IPS-20b (cell line): ENCODE measurements around the gene ADORA1.

Source experiments
- H3K27ac ChIP-seq: one replicate; pipeline ENCODE4 v1.5.1; 2013; ENCODE audit warnings: low read length
- H3K27me3 ChIP-seq: 2 replicates; pipeline ENCODE4 v1.6.1; 2013; ENCODE audit warnings: mild to moderate bottlenecking, low read length, inconsistent platforms; ENCODE audit not compliant: insufficient read depth
- H3K36me3 ChIP-seq: 2 replicates; pipeline ENCODE4 v1.6.1; 2013; ENCODE audit warnings: low read depth, mild to moderate bottlenecking, inconsistent platforms, low read length, moderate library complexity; ENCODE audit not compliant: insufficient read depth
- H3K4me1 ChIP-seq: 2 replicates; pipeline ENCODE4 v1.6.1; 2013; ENCODE audit warnings: mild to moderate bottlenecking, control low read depth, inconsistent platforms, low read length, moderate library complexity; ENCODE audit not compliant: insufficient read depth
- H3K4me3 ChIP-seq: 2 replicates; pipeline ENCODE4 v1.5.1; 2013; ENCODE audit warnings: mild to moderate bottlenecking, low read length, inconsistent platforms
- H3K9ac ChIP-seq: 2 replicates; pipeline ENCODE4 v1.6.1; 2013; ENCODE audit warnings: low read depth, mild to moderate bottlenecking, inconsistent platforms, low read length, moderate library complexity
- H3K9me3 ChIP-seq: 2 replicates; pipeline ENCODE4 v1.6.1; 2013; ENCODE audit warnings: mild to moderate bottlenecking, low read depth, low read length, inconsistent platforms; ENCODE audit not compliant: insufficient read depth

ADORA1 gene

GRCh38 chr1:203158960-203159665 lies 31.6 kb downstream of the ADORA1 start:
- no peak overlapping the region for H3K4me3 ChIP-seq
- H3K9me3 ChIP-seq = peaks cover 5% of the 10 kb centered on the region; the same call in 1 of the 2 replicates
- no peak overlapping the region for H3K27ac ChIP-seq
- H3K36me3 ChIP-seq = no peaks in the 10 kb centered on the region
- H3K27me3 ChIP-seq = no peaks in the 10 kb centered on the region
- H3K9ac ChIP-seq = no peak overlapping the region
- H3K4me1 ChIP-seq = peaks cover 4% of the 10 kb centered on the region

- Histone ChIP-seq H3K4me3 (no peak overlapping the region), H3K27ac (no peak overlapping the region), H3K4me1 (no peaks in the 10 kb centered on the region), H3K36me3 (no peaks in the 10 kb centered on the region), H3K27me3 (no peaks in the 10 kb centered on the region), H3K9ac (no peak overlapping the region), H3K9me3 (peaks cover 5% of the 10 kb centered on the region; the same call in 1 of the 2 replicates)
Measured at GRCh38 chr1:203159844-203160243, 32.3 kb downstream of the ADORA1 start.

DNA sequence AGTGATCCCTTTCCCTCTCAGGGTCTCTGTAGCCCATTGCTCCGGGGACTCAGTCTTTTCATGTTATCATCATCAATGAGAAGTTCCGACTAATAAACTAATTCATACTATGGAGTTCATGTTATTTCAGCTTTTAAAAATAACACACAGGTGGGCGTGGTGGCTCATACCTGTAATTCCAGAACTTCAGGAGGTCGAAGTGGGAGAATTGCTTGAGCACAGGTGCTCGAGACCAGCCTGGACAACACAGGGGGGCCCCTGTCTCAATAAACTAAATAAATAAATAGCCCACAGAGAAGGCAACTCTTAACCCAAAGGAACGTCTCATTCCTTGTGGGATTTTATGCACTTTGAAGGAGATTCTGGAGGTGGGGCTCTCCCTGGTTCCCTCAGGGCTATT lies 33.6 kb downstream of the ADORA1 start:
- Histone ChIP-seq H3K9me3 (peaks cover 5% of the 10 kb centered on the region; the same call in 1 of the 2 replicates), H3K27ac (no peak overlapping the region), H3K36me3 (no peaks in the 10 kb centered on the region), H3K4me3 (no peak overlapping the region), H3K4me1 (no peaks in the 10 kb centered on the region), H3K27me3 (no peaks in the 10 kb centered on the region), H3K9ac (no peak overlapping the region)

DNA sequence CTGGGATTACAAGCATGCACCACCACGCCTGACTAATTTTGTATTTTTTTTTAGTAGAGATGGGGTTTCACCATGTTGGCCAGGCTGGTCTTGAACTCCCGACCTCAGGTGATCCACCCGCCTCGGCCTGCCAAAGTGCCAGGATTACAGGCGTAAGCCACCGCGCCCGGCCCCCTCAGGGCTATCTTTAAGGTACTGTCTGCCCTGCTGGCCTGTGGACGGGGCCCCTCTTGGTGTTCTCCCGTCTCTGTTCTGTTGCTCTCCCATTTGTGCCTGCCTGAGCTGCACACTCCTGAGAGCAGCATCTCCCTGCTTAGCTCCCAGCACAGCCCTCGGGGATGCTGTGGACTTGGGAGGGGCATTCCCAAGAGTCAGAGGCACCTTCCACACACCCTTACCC lies 34.2 kb downstream of the ADORA1 start:
- no peak overlapping the region for H3K27ac ChIP-seq
- H3K36me3 ChIP-seq = no peaks in the 10 kb centered on the region

DNA sequence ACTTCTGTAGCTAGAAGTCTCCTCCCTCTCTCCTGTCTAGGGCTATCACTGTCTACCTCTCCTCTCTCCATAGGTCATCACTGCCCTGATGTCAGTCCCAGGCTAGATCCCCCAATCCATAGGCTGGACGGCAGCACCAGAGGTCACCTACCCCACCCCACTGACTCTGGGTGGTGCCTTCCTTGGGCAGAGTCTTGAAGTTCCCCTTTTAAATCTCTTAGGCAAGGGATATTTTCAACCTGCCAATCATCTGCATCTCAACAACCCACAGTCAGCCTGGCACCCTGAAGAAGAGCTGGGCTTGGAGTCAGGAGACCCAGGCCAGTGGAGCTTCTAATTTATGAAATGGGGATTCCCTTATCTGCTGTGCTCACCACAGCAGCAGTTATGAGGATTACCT lies 34.9 kb downstream of the ADORA1 start:
- Histone ChIP-seq H3K36me3 (no peaks in the 10 kb centered on the region), H3K27ac (no peak overlapping the region), H3K4me3 (no peak overlapping the region), H3K9me3 (peaks cover 5% of the 10 kb centered on the region; the same call in 1 of the 2 replicates), H3K9ac (no peak overlapping the region), H3K27me3 (no peaks in the 10 kb centered on the region), H3K4me1 (no peaks in the 10 kb centered on the region)

More for the DNA sequence above, 34.2 kb downstream of the ADORA1 start:
- Histone ChIP-seq H3K9me3 (peaks cover 5% of the 10 kb centered on the region; the same call in 1 of the 2 replicates), H3K9ac (no peak overlapping the region), H3K4me3 (no peak overlapping the region), H3K27me3 (no peaks in the 10 kb centered on the region), H3K4me1 (no peaks in the 10 kb centered on the region)

GRCh38 chr1:203163891-203164635 lies 36.5 kb downstream of the ADORA1 start:
- no peaks in the 10 kb centered on the region for H3K4me1 ChIP-seq
- H3K27ac ChIP-seq = no peak overlapping the region
- H3K4me3 ChIP-seq = no peak overlapping the region
- no peak overlapping the region for H3K9ac ChIP-seq
- H3K36me3 ChIP-seq = no peaks in the 10 kb centered on the region
- no peaks in the 10 kb centered on the region for H3K9me3 ChIP-seq
- H3K27me3 ChIP-seq = no peaks in the 10 kb centered on the region

- no peaks in the 10 kb centered on the region for H3K36me3 ChIP-seq
- H3K4me3 ChIP-seq = no peak overlapping the region
- no peaks in the 10 kb centered on the region for H3K4me1 ChIP-seq
- no peaks in the 10 kb centered on the region for H3K9me3 ChIP-seq
- no peak overlapping the region for H3K9ac ChIP-seq
- no peaks in the 10 kb centered on the region for H3K27me3 ChIP-seq
- H3K27ac ChIP-seq = no peak overlapping the region
Measured at GRCh38 chr1:203165101-203165799, 37.7 kb downstream of the ADORA1 start.

DNA sequence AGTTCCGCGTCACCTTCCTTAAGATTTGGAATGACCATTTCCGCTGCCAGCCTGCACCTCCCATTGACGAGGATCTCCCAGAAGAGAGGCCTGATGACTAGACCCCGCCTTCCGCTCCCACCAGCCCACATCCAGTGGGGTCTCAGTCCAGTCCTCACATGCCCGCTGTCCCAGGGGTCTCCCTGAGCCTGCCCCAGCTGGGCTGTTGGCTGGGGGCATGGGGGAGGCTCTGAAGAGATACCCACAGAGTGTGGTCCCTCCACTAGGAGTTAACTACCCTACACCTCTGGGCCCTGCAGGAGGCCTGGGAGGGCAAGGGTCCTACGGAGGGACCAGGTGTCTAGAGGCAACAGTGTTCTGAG lies 38.3 kb downstream of the ADORA1 start:
- Histone ChIP-seq H3K9me3 (no peaks in the 10 kb centered on the region), H3K4me1 (no peaks in the 10 kb centered on the region), H3K9ac (no peak overlapping the region), H3K4me3 (no peak overlapping the region), H3K27me3 (no peaks in the 10 kb centered on the region), H3K36me3 (no peaks in the 10 kb centered on the region), H3K27ac (no peak overlapping the region)

DNA sequence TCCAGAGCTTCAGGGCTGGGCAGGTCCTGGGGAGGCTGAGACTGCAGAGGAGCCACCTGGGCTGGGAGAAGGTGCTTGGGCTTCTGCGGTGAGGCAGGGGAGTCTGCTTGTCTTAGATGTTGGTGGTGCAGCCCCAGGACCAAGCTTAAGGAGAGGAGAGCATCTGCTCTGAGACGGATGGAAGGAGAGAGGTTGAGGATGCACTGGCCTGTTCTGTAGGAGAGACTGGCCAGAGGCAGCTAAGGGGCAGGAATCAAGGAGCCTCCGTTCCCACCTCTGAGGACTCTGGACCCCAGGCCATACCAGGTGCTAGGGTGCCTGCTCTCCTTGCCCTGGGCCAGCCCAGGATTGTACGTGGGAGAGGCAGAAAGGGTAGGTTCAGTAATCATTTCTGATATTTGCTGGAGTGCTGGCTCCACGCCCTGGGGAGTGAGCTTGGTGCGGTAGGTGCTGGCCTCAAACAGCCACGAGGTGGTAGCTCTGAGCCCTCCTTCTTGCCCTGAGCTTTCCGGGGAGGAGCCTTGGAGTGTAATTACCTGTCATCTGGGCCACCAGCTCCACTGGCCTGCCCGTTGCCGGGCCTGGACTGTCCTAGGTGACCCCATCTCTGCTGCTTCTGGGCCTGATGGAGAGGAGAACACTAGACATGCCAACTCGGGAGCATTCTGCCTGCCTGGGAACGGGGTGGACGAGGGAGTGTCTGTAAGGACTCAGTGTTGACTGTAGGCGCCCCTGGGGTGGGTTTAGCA lies 38.8 kb downstream of the ADORA1 start:
- H3K4me1 ChIP-seq = no peaks in the 10 kb centered on the region
- no peak overlapping the region for H3K27ac ChIP-seq
- no peaks in the 10 kb centered on the region for H3K9me3 ChIP-seq
- no peaks in the 10 kb centered on the region for H3K36me3 ChIP-seq
- H3K9ac ChIP-seq = no peak overlapping the region
- no peak overlapping the region for H3K4me3 ChIP-seq
- no peaks in the 10 kb centered on the region for H3K27me3 ChIP-seq

GRCh38 chr1:203167026-203167912 lies 39.7 kb downstream of the ADORA1 start:
- no peaks in the 10 kb centered on the region for H3K27me3 ChIP-seq
- no peaks in the 10 kb centered on the region for H3K9me3 ChIP-seq
- H3K36me3 ChIP-seq = no peaks in the 10 kb centered on the region
- H3K27ac ChIP-seq = no peak overlapping the region
- H3K4me3 ChIP-seq = no peak overlapping the region
- H3K9ac ChIP-seq = no peak overlapping the region
- H3K4me1 ChIP-seq = no peaks in the 10 kb centered on the region

DNA sequence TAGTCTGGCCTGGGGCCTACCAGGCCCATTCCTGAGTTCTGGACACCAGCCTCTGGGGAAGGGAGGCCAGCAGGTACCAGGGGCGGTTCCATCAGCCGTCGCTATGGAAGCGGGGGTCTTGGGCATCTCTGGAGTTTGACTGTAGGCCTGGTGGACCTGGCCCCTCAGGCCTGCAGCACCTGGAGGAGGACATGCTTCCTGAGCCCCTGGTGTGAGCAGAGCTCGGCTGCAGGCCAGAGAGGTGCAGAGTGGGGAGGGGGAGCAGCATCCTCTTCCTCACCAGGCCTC lies 40.3 kb downstream of the ADORA1 start:
- Histone ChIP-seq H3K27me3 (no peaks in the 10 kb centered on the region), H3K9me3 (no peaks in the 10 kb centered on the region), H3K4me1 (no peaks in the 10 kb centered on the region), H3K9ac (no peak overlapping the region), H3K27ac (no peak overlapping the region), H3K36me3 (no peaks in the 10 kb centered on the region), H3K4me3 (no peak overlapping the region)
